Hippocampal formation (tissue), 2 donors: ENCODE data around the gene MSI2.

Source experiments
- DNase-seq, 2 donors: peaks; one replicate each; lab custom pipeline; 2025; lab: John Stamatoyannopoulos, UW

The MSI2 gene

DNA sequence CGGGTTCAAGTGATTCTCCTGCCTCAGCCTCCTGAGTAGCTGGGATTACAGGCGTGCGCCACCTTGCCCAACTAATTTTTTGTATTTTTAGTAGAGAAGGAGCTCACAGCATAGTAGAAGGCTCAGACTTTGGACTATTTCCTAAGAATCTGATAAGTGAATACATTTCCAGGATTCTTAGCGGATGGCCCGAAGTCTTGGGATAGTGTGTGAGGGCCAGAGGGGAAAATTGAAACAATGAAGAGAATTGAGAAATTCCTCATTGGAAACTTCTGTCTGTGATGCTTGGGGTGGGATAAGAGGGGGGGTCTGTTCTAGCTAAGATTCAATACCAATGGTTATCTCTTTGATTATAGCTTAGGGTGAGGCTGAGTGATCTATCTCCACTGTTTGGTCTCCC lies 183.3 kb downstream of the MSI2 start:
- no peak for DNase-seq

DNA sequence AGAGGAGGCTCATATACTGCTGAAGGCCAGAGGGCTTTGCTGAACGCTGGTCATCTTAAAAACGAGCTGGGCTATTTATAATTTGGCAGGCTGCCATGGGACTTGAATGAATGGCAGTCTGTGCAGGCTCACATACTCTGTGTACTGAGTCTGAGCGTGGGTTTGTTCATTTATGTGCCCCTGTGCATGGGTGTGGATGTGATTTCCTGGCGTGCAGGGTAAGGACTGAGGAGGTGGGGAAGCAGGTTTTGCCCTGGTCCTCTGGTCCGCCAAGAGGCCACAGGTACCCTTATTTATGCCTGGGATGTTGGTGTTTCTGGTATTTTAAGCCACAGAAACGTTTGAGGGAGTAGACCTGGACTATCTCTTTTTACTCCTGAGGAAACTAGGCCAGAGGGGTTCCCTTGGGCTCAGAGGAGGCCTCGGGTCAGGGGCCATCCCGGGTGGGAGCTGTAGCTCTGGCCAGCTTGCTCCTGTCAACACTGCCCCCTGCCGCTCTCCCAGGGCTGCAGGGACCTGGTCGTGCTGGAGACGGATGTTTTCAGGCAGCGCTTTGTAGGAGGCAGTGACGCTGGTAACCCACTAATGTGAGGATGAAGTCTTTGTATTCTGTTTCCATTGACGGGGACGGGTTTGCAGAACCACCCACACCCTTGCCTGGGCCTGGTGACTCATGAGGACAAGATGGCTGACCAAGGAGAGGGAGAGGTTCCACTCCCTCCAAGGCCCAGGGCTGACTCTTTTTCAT lies 184.4 kb downstream of the MSI2 start:
- peak; percentile 21 to 51 for DNase-seq

DNA sequence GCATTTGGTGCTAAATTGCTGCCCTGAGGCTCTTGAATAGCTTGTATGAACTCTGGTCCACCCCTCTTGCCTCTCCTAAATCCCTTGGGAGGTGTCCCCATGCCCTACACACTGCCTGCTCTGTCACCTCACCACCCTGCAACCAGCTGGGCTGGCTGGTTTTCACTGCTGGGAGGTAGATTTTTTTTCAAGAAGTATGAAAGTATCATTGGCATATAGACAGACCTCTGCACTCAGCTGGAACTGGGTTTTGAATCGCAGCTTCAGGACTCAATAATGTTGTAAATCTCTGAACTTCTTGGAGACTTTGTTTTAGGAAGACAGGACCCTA lies 184.9 kb downstream of the MSI2 start:
- no peak for DNase-seq

GRCh38 chr17:57442401-57442823 lies 186.1 kb downstream of the MSI2 start:
- DNase-seq = no peak

- peak in 1 of 2 donors; percentile 39 for DNase-seq
Measured at GRCh38 chr17:57442914-57443571, 186.7 kb downstream of the MSI2 start.

- DNase-seq = no peak
Measured at GRCh38 chr17:57443781-57444180, 187.5 kb downstream of the MSI2 start.

DNA sequence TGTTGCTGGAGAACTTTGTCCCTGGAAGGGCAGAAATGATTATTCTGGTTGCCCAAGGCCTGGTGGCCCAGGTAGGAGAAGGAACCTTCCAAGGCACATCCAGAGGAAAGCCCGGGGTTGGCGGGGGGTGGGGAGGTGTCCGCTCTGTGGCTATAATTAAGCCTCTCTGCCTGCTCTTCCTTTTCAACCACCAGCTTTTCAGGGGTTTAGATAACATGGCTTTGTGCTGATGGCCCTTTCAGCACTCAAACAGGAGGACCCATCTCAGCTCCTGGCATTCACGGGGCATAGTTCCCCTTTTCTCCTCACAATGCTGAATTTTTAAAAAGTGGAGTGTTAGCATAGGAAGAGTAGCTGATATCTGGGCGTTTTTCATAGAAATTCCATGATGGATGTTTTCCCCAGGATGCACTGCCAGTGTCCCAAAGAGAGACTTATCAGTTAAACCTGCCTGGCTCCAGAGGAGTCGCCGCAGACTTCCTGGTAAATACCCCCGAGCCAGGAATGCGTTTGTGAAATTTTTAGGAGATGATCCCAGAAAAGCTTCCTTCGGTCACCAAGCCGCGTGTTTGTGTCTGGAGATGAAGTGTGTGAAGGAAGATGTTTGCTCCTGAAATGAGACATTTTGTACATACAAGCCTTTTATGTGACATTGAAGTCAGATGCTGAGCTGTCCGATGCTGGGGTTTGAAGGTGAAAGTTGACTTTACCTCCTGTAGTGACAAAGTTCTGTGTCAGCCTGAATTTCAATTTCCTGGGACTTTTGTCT lies 188.5 kb downstream of the MSI2 start:
- DNase-seq = no peak

- no peak for DNase-seq
Measured at GRCh38 chr17:57445772-57446472, 189.6 kb downstream of the MSI2 start.

- no peak for DNase-seq
Measured at GRCh38 chr17:57447357-57447989, 191.2 kb downstream of the MSI2 start.

- DNase-seq = no peak
Measured at GRCh38 chr17:57447990-57448758, 191.9 kb downstream of the MSI2 start.

DNA sequence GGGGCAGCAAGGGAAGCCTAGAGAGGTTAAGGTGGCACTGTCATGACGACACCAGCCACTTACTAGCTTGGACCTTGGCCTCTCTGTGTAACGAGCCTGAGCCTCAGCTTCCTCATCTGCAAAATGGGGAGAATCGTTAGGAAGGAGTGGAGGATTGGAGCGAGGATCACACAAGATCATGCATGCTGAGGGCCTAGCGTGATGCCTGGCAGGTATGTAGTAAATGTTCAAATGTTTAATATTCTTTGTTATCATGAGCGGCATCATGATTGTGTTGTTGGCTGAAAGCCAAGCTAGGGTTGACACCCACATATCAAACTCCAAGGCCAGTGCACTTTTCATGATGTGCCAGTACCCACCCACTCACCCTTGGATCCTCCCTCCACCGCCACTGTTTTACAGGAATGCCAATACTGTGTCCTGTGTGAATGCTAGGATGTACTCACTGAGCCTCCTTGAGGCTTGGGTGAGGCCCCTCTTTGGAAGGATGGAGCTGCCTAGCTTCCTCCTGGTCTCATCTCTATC lies 192.5 kb downstream of the MSI2 start:
- no peak for DNase-seq

- DNase-seq = no peak
Measured at GRCh38 chr17:57451191-57451590, 194.9 kb downstream of the MSI2 start.

- DNase-seq = no peak
Measured at GRCh38 chr17:57451643-57452042, 195.3 kb downstream of the MSI2 start.

- no peak for DNase-seq
Measured at GRCh38 chr17:57453841-57454425, 197.6 kb downstream of the MSI2 start.

- DNase-seq = no peak
Measured at GRCh38 chr17:57454729-57455062, 198.4 kb downstream of the MSI2 start.

- peak in 1 of 2 donors; percentile 60 for DNase-seq
Measured at GRCh38 chr17:57455063-57455914, 199.0 kb downstream of the MSI2 start.

GRCh38 chr17:57456622-57457021 lies 200.3 kb downstream of the MSI2 start:
- DNase-seq = no peak

DNA sequence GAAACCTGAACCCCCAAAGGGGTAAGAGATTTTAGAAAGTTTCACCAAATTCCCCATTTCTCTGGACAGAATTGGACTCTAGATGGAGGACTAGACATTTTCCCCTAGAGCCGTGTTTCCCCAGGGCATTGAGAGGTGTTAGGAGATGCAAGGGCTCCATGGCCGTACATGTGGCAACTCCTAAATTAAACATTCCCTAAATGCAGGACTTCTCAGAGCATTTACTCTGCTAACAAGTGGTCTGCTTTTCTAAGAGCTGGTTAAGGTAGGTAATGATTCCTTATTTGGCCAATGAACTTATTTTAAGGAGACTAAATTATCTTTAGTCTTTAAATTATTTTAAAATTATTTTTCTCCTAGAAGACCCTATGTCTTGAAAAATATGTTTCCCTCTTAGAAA lies 200.9 kb downstream of the MSI2 start:
- DNase-seq = no peak

DNA sequence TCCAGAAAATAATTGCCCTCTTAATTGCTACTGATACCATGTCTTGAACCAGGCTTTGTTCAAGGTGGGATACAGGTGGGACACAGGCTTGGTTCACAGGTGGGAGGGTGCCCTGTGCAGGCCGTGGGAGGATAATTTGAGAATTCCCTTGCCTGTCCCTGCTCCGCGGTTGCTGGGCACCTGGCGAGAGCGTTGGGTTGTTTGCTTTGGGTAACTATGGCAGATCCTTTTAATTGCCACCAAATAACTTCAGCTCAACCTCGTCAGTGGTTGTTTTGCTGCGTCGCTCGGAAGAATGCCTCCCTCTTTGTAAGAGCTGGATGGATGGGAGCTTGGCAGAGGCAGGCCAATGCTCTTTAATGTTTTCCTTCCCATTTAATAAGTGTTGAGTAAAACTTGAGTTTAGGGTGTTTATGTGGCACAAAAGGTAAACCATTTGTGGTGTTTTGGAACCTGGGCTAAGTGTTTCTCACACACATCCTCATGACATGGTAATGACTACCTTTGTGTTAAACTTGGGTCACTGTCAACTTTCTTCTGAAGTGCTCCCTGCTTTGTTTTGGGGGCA lies 202.5 kb downstream of the MSI2 start:
- DNase-seq = no peak
